Cortex of kidney (tissue), 1 donor: ENCODE results near the gene KIF13A.
"Not testable (repeated sequence)": the region's sequence is repeated elsewhere in the genome, so short reads cannot be mapped to it uniquely, and the experiment has no call there.

ENCODE experiments used
- DNase-seq: peaks from one replicate; lab custom pipeline; 2025; lab: John Stamatoyannopoulos, UW

KIF13A gene

GRCh38 chr6:17785094-17785787 lies 202.2 kb downstream of the KIF13A start:
- no peak for DNase-seq

GRCh38 chr6:17780061-17780460 lies 207.4 kb downstream of the KIF13A start:
- no peak for DNase-seq

DNA sequence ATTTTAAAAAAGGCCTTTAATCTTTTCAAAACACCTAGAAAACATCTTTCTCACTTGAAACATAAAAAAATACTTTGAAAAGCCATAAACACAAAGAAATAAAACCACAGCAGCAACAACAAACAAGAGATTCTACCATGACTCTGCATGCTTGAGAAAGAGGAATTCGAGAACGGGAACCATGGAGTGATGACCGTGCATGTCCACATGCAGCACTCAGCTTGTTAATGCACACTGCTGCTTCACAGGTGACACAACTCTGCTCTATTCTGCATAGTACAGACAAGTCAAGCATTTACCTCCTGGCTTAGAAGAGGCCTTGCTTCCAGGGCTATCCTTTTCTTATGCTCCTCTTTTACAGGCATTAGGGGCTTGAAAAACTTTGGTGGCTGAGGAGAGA lies 215.8 kb downstream of the KIF13A start:
- DNase-seq = no peak

DNA sequence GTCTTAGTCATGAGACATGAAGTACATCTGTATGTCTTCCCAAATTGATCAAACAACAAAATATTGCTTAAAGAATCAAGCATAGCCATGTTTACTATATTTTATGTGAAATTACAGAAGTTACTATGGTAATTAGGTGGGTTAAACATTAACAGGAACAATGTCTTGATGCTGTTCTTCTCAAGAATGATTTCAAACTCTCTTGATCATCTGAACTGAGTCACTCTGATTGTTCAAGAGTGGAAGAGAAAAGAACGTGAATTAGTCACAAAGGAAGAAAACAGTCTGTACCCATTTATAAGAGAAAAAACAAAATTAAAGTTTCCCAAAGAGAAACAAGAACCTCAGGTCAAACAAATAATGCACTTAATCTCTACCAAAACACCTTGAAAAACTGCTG lies 218.6 kb downstream of the KIF13A start:
- no peak for DNase-seq

GRCh38 chr6:17768388-17768787 lies 219.0 kb downstream of the KIF13A start:
- no peak for DNase-seq

DNA sequence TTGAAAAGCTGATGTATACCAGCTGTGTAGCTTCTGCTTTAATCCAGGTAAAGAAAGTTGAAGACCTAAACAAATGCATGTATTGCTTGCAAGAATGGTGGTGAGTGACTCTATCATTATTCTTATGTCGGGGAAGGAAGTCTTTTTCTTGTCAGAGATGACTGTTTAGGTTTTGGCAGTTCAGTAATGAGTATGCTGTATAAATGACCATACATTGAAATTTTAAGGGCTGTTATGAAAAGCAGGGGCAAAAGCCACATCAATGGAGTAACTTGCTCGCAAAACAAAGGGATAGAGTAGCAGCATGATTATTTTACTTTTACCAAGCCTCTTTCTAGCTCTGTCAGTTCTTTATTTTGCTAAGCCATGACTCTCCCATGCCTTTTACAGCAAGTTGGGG lies 224.8 kb downstream of the KIF13A start:
- no peak for DNase-seq

DNA sequence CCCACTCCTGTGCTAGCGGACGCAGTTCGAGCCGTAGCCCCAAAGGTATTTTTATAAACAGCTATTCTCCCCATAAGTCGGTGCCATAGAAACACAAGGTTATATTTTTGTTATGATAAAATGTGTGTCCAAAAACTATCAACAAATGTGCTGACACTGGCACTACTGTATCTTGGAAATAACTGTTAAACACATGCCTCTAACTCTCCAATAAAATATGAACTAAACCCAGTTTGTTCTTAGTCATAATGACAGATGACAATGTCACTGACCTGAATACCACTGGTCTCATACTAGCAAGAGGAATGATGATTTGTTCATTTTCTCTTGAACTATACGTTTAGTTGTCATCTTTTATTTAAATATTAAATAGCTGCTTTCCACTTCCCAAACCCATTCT lies 229.3 kb downstream of the KIF13A start:
- DNase-seq = no peak

DNA sequence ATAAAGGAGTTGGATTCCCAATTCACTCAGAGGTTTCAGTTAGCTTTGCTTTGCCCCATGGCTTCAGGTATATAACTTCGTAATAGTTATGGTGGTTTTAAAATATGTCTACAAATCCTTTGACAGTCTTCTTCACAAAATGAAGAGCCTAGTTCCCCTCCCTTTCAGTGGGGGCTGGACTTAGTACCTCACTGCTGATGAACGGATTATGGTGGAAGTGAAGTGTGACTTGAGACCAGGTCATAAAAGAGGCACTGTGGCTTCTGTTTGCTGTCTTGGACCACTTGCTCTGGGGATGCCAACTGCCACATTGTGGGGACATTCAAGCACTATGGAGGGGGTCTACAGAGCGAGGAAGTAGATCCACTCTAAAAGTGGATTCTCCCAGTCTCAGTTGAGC lies 233.2 kb downstream of the KIF13A start:
- DNase-seq = no peak

DNA sequence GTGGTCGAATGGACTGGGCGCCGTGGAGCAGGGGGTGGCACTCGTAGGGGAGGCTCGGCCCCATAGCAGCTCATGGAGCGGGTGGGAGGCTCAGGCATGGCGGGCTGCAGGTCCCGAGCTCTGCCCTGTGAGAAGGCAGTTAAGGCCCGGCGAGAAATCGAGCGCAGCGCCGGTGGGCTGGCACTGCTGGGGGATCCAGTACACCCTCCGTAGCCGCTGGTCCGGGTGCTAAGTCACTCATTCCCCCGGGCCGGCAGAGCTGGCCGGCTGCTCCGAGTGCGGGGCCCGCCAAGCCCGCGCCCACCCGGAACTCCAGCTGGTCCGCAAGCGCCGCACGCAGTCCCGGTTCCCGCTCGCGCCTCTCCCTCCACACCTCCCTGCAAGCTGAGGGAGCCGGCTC lies 242.1 kb downstream of the KIF13A start:
- DNase-seq = not testable (repeated sequence)

DNA sequence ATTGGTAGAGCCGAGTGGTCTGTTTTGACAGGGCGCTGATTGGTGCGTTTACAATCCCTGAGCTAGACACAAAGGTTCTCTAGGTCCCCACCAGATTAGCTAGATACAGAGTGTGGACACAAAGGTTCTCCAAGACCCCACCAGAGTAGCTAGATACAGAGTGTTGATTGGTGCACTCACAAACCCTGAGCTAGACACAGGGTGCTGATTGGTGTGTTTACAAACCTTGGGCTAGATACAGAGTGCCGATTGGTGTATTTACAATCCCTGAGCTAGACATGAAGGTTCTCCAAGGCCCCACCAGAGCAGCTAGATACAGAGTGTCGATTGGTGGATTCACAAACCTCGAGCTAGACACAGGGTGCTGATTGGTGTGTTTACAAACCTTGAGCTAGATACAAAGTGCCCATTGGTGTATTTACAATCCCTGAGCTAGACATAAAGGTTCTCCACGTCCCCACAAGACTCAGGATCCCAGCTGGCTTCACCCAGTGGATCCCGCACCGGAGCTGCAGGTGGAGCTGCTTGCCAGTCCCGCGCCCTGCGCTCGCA lies 242.6 kb downstream of the KIF13A start:
- not testable (repeated sequence) for DNase-seq

GRCh38 chr6:17744019-17744756 lies 243.2 kb downstream of the KIF13A start:
- no peak for DNase-seq

- DNase-seq = no peak
Observed at GRCh38 chr6:17741507-17741906, 245.9 kb downstream of the KIF13A start.

DNA sequence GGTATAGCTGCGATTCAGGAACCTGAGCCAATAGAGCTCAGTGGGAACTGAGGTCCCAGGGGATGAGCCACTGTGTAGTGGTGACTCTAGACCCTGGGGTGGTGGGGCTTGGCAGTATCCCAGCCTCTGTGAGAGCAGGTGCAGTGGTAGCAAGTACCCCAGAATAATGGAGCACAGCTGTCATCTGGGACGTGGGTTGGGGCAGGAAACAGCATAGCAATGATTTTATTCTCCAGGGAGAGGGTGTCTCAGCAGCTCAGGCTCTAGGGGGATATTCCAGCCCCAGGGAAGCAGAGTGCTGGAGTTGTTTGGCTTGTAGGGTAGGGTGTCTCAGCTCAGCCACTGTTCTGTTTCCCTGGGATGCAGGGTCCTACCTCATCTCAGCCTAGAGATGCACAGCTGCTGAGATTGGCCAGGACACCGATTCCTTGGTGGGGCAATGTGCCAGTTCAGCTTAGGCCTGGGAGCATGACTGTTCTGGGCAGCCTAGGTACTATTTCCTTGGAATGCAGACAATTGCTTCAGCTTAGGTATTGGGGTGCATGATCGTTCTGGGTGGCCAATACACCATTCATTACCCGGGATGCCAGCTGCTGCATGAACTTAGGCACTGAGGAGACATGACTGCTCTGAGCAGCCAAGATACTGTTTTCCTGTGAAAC lies 246.7 kb downstream of the KIF13A start:
- no peak for DNase-seq

DNA sequence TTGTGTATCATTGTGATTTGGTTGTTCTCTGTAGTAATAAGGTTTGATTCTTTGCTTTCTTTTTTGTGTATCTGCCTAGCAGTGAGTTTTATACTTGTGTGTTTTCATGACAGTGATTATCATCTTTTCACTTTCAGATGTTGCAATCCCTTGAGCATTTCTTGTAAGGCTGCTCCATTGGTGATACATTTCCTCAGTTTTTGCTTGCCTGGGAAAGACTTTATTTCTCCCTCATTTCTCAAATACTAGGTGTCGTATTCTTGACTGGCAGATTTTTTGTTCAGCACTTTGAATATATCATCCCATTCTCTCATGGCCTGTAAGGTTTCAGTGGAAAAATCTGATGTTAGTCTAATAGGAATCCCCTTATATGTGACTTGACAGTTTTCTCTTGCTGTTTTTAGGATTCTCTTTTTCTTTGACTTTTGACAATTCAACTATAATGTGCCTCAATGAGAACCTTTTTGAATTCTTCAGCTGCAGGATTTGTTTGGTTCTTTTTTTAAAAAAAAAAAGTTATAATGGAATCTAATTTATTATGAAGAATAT lies 249.7 kb downstream of the KIF13A start:
- DNase-seq = no peak

DNA sequence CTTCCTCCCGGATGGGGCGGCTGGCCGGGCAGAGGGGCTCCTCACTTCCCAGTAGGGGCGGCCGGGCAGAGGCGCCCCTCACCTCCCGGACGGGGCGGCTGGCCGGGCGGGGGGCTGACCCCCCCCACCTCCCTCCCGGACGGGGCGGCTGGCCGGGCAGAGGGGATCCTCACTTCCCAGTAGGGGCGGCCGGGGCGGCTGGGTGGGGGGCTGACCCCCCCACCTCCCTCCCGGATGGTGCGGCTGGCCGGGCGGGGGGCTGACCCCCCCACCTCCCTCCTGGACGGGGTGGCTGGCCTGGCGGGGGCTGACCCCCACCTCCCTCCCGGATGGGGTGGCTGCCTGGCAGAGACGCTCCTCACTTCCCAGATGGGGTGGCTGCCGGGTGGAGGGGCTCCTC lies 252.1 kb downstream of the KIF13A start:
- not testable (repeated sequence) for DNase-seq

DNA sequence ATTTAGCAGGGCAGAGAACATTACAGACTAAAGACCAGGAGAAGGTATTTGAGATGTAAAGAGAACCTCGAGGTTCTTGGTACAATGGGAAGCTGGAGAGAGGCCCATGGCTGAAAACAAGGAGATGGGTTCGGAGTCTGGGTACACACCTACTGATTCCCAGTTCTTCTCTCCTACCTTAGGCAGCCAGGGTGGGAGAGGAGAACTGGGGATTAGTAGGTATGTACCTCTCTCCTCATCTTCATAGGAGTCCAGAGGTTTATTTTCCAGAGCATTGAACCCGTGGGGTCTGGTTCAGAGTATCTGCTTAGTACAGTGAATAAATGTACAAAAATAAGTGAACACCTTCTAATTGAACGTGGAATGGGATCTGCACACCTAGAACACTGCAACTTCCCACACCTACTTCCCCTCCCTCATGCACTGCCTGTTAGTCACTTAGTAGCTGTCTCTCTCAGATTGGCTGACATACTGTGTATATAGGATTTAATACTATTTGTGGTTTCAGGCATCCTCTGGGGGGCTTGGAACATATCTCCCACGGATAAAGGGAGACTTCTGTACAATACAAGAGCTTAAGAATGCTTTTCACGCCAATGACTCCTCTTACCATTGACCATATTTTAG lies 257.2 kb downstream of the KIF13A start:
- DNase-seq = no peak

DNA sequence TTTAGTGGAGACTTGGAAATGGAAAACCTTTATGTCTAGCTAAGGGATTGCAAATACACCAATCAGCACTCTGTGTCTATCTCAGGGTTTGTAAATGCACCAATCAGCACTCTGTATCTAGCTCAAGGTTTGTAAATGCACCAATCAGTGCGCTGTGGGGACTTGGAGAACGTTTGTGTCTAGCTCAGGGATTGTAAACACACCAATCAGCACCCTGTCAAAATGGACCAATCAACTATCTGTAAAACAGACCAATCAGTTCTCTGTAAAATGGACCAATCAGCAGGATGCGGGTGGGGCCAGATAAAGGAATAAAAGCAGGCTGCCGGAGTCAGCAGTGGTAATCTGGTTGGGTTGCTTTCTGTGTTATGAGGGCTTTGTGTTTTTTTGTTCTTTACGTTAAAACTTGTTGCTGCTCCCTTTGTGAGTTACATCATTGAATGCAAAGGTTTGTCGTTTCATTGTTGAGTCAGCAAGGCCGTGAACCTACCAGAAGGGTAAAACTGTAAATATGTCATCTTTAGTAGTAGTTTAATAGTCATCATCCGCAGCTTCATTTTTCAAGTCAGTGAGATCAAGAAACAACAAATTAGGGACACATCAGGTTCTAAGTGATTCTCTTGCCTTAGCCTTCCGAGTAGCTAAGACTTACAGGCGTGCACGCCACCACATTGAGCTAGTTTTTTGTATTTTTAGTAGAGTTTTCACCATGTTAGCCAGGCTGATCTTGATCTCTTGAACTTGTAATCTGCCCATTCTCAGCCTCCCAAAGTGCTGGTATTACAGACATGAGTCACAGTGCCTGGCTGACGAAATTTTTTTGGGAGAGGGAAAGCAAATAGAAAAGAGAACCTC lies 258.0 kb downstream of the KIF13A start:
- no peak for DNase-seq

GRCh38 chr6:17728551-17729222 lies 258.7 kb downstream of the KIF13A start:
- no peak for DNase-seq

- no peak for DNase-seq
Observed at GRCh38 chr6:17725083-17725482, 262.4 kb downstream of the KIF13A start.

DNA sequence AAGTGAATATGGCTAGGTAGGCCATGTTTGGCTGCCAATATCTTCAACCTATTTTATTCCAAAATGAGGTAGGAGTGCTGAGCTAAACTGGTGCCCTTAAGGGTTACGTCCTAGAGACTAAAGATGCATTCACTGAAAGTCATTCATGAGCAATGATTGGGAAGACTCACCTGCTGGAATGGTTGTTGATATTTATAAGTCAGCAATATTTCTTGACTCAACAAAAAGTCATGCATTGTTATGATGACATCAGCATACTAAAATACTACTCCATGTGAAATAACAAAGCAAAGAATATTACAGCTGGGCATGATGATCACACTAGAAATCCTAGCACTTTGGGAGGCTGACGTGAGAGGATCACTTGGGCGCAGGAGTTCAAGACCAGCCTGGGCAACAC lies 263.1 kb downstream of the KIF13A start:
- DNase-seq = no peak

DNA sequence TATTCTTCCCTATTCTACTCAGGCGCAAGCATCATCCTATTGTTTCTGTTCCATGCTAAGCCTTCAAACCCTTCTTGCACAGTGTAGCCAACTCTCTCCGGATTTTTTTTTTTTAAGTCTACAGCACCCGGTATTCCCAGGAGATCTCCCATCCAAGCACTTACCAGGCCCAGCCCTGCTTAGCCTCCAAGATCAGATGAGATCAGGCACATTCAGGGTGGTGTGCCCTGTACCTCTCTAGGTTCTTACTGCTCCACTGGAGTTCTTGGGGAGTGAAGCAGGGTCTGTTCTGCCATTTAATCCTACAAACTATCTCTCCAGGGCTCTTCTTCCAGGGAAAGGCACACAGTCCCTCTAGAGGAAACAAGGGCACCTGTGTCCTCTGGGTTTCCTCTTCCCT lies 265.8 kb downstream of the KIF13A start:
- no peak for DNase-seq
